GM12878 (cell line): ENCODE results near the gene KIF25. TPM values are rescaled to one million over a fixed set of nuclear protein-coding genes. Genes with fewer than 3 reads are reported as not detected.

Source experiments
- ATAC-seq: fragments of 200-7000 bp; cut with Tn5 transposase; 3 replicates; pipeline ENCODE4 v1.9.1; 2020; ENCODE audit warnings: mild to moderate bottlenecking, moderate library complexity
- BruUV-seq: library from RNA; stranded (reverse); fragments of 400-500 nt; replicated peaks from 2 replicates; lab custom pipeline; 2021; lab: Mats Ljungman, UMichigan
- CTCF ChIA-PET: fragments of 300-600 bp; sonication (Branson Sonifier 250); formaldehyde crosslinking; extraction: SDS; loops from one replicate; lab custom pipeline; 2021; ENCODE audit warnings: inconsistent platforms; lab: Yijun Ruan, JAX
- POLR2A ChIA-PET: fragments of 350-600 bp; formaldehyde crosslinking; extraction: SDS; loops from one replicate; lab custom pipeline; 2021; ENCODE audit warnings: inconsistent platforms; lab: Charles Lee
- RAD21 ChIA-PET: fragments of 300-600 bp; sonication (Branson Sonifier 250); formaldehyde crosslinking; loops from one replicate; lab custom pipeline; 2023; ENCODE audit warnings: antibody characterized with exemption; ENCODE audit not compliant: unreplicated experiment; lab: Charles Lee
- SMC1A ChIA-PET: fragments of 300-600 bp; sonication (Branson Sonifier 250); formaldehyde crosslinking; loops from one replicate; lab custom pipeline; 2023; ENCODE audit not compliant: unreplicated experiment, uncharacterized antibody; lab: Charles Lee
- DNase-seq: peaks from one replicate; pipeline ENCODE4 v3.0.0-alpha.2; 2011; ENCODE audit warnings: low read depth, low spot score
- FAIRE-seq: peaks from 3 replicates; lab custom pipeline; 2011; peaks lifted over from hg19 to GRCh38; lab: Jason Lieb, UNC
- H2AFZ ChIP-seq: 2 replicates; pipeline ENCODE4 v1.6.0; 2011; ENCODE audit warnings: low read depth, low read length, control low read depth; ENCODE audit not compliant: control insufficient read depth
- H3K27ac ChIP-seq: 2 replicates; pipeline ENCODE4 v1.5.1; 2011; ENCODE audit warnings: control low read depth; ENCODE audit not compliant: control insufficient read depth, insufficient read depth
- H3K27me3 ChIP-seq, 2 experiments: replicated peaks in 1 of 2; 2 replicates each; pipeline versions ENCODE4 v1.6.0 to v1.6.1; 2011; ENCODE audit warnings: low read length in 1 of 2; ENCODE audit not compliant: control insufficient read depth in 2 of 2, insufficient read depth in 2 of 2
- H3K36me3 ChIP-seq, 2 experiments: 2 replicates each; pipeline ENCODE4 v1.5.1; 2011; ENCODE audit warnings: low read length in 1 of 2; ENCODE audit not compliant: control insufficient read depth in 2 of 2, insufficient read depth in 2 of 2
- H3K4me1 ChIP-seq: 2 replicates; pipeline ENCODE4 v1.6.1; 2011; ENCODE audit warnings: mild to moderate bottlenecking, low read length, moderate library complexity, mixed read lengths; ENCODE audit not compliant: control insufficient read depth, insufficient read depth
- H3K4me2 ChIP-seq: 2 replicates; pipeline ENCODE4 v1.6.0; 2011; ENCODE audit warnings: control low read depth; ENCODE audit not compliant: control insufficient read depth, insufficient read depth
- H3K4me3 ChIP-seq: fragments of 200-600 bp; sonication (generic); 2 replicates; pipeline ENCODE4 v1.5.1; 2016
- H3K79me2 ChIP-seq: 2 replicates; pipeline ENCODE4 v1.6.0; 2011; ENCODE audit warnings: low read length; ENCODE audit not compliant: control insufficient read depth, insufficient read depth
- H3K9ac ChIP-seq: 2 replicates; pipeline ENCODE4 v1.8.0; 2011; ENCODE audit warnings: low read length, control low read depth, mixed read lengths; ENCODE audit not compliant: control insufficient read depth, insufficient read depth
- H3K9me3 ChIP-seq: replicated peaks from 3 replicates; pipeline ENCODE4 v1.5.1; 2011; ENCODE audit warnings: mild to moderate bottlenecking, low read length; ENCODE audit not compliant: control insufficient read depth, insufficient read depth
- H4K20me1 ChIP-seq: 2 replicates; pipeline ENCODE4 v1.6.0; 2011; ENCODE audit not compliant: control insufficient read depth, insufficient read depth
- BCLAF1 ChIP-seq: fragments of 450-650 bp; IDR thresholded peaks from 2 replicates; pipeline ENCODE4 v1.6.1; 2017; ENCODE audit warnings: antibody characterized with exemption, mild to moderate bottlenecking, moderate library complexity
- ESRRA ChIP-seq: IDR thresholded peaks from 2 replicates; pipeline ENCODE4 v1.6.1; 2012; ENCODE audit warnings: mild to moderate bottlenecking, low read length, improper control_type of control experiment
- FOXK2 ChIP-seq: fragments of 450-650 bp; IDR thresholded peaks from 2 replicates; pipeline ENCODE4 v1.6.1; 2017; ENCODE audit warnings: mild to moderate bottlenecking, moderate library complexity
- NFIC ChIP-seq: IDR thresholded peaks from 2 replicates; pipeline ENCODE4 v1.6.1; 2012; ENCODE audit warnings: low read depth, mild to moderate bottlenecking, inconsistent platforms, low read length, moderate library complexity
- SIX5 ChIP-seq: IDR thresholded peaks from 2 replicates; pipeline ENCODE4 v1.6.1; 2011; ENCODE audit warnings: mild to moderate bottlenecking, low read depth, low read length, moderate library complexity; ENCODE audit not compliant: severe bottlenecking
- SKIL ChIP-seq: fragments of 450-650 bp; IDR thresholded peaks from 2 replicates; pipeline ENCODE4 v1.6.1; 2017; ENCODE audit warnings: mild to moderate bottlenecking, low read depth, inconsistent platforms; ENCODE audit not compliant: poor library complexity, severe bottlenecking
- SPI1 ChIP-seq: IDR thresholded peaks from 2 replicates; pipeline ENCODE4 v1.6.1; 2011; ENCODE audit warnings: low read depth, mild to moderate bottlenecking, low read length, moderate library complexity, borderline replicate concordance; ENCODE audit not compliant: insufficient read depth
- TCF3 ChIP-seq: IDR thresholded peaks from 2 replicates; pipeline ENCODE4 v1.6.1; 2012; ENCODE audit warnings: low read depth, mild to moderate bottlenecking, low read length, borderline replicate concordance; ENCODE audit not compliant: insufficient read depth
- ZBTB40 ChIP-seq: fragments of 450-650 bp; IDR thresholded peaks from 2 replicates; pipeline ENCODE4 v1.6.1; 2016; ENCODE audit warnings: mild to moderate bottlenecking, moderate library complexity, borderline replicate concordance
- WGBS: methylation state at CpG from one replicate; pipeline ENCODE4 v1.1.6; 2016; ENCODE audit warnings: low lambda C conversion rate; ENCODE audit not compliant: insufficient replicate concordance, insufficient coverage; ENCODE audit errors: missing lambda C conversion rate; 5-methylcytosine and 5-hydroxymethylcytosine counted together
- in situ Hi-C: fragments of 300-500 bp; cut with MboI; formaldehyde crosslinking; loops from 9 replicates; pipeline ENCODE4 v1.14.3; 2018; ENCODE audit warnings: mixed read lengths
- intact Hi-C: fragments of 100-400 bp; cut with micrococcal nuclease; formaldehyde crosslinking; loops from one replicate; pipeline ENCODE4 v1.14.2; 2022; ENCODE audit not compliant: unreplicated experiment
- polyA plus RNA-seq, 11 experiments: library from polyadenylated mRNA; depleted of rRNA in 4 of 11; unstranded in 6 of 11; stranded (reverse) in 5 of 11; fragments of >200 nt; fragmentation: Nextera tagmentation in 4 of 11; fragmentation: Illumina TruSeq in 1 of 11; extraction: Ambion mirVana in 4 of 11; extraction: Trizol in 1 of 11; gene quantifications; 1 replicate in 1 of 11; 2 replicates in 10 of 11; pipeline versions ENCODE4 v1.2.1 to v1.2.3, GENCODE V29; 2011 to 2016; ENCODE audit warnings: inconsistent platforms in 2 of 11, missing spikeins in 2 of 11, low read depth in 1 of 11
- total RNA-seq, 4 experiments: library from RNA; depleted of rRNA in 3 of 4; stranded (reverse); fragments of >200 nt in 3 of 4; fragmentation: Illumina TruSeq in 1 of 4; extraction: Trizol in 1 of 4; gene quantifications; 2 replicates each; pipeline versions ENCODE4 v1.2.1 to v1.2.3, GENCODE V29; 2013 to 2021

KIF25 gene
- total and polyA plus RNA-seq, 10 of the 15 experiments (the other 5 are each of a cell fraction or from before 2014, with no cell fraction given), result not detected

DNA sequence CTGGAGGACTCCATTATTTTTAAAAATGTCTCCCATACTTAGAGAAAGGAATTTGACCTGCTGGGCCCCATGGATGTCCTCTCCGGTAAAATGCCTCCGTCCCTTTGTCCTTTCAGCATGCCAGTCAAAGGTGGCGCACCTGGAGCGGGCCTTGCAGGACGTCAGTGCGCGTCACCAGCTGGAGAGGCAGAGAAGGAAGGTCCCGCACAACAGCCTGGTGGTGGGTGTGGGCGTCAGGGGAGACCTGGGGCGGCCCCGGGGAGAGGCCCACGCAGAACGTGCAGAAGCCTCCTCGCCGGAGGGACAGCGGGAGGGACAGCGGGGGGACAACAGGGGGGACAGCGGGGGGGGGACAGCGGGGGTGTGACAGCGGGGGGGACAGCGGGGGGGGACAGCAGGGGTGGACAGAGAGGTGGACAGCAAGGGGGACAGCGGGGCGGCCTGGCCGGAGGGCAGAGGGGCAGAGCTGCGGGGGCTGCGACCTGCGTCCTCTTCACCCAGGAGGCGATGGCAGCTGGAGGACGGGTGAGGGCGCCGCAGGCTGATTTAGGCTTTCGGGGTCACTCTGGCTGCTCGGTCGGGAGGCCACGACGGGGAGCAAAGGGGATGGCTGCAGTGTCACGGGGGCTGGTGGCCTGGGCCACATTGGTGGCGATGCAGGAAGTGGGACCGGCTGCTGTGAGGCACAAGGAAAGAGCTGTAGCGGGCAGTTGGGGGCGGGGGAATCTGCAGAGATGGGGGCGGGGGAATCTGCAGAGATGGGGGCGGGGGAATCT lies 859 bp upstream of the KIF25 start:
- Histone ChIP-seq H3K4me2 (no peak overlapping the region), H3K79me2 (no peaks in the 10 kb centered on the region), H3K4me1 (no peaks in the 10 kb centered on the region), H4K20me1 (no peaks in the 10 kb centered on the region), H3K9ac (no peak overlapping the region), H2AFZ (no peak overlapping the region), H3K9me3 (no peaks in the 10 kb centered on the region), H3K36me3 (no peaks in the 10 kb centered on the region), H3K27me3 (no peaks in the 10 kb centered on the region), H3K4me3 (no peak overlapping the region), H3K27ac (no peak overlapping the region)
- ChIA-PET CTCF (no interaction called here), RAD21 (no interaction called here), SMC1A (no interaction called here), POLR2A (no interaction called here)
- DNase-seq (no peak), FAIRE-seq (no peak), ATAC-seq (no peak)
- WGBS, result 59% methylated on average over 18 of the region's 43 CpGs
- in situ Hi-C loops, result no loop called here
- BruUV-seq, result no TSS peak
- TF ChIP-seq SPI1 (no peak), FOXK2 (no peak), SKIL (no peak), TCF3 (no peak), NFIC (no peak), BCLAF1 (no peak), SIX5 (no peak), ESRRA (no peak), ZBTB40 (no peak)
- intact Hi-C loops, result no loop called here
